CD4-positive, alpha-beta T cell treated with Interleukin-4 for 1 hour (primary cell): ENCODE results near the gene ADAP1.
"Not testable (repeated sequence)": the region's sequence is repeated elsewhere in the genome, so short reads cannot be mapped to it uniquely, and the experiment has no call there.

Source experiments
- DNase-seq, 2 donors: peaks; one replicate each; pipeline ENCODE4 v3.0.0-alpha.2; 2020 to 2022

ADAP1 gene

GRCh38 chr7:957418-958220 lies 3.1 kb upstream of the ADAP1 start:
- DNase-seq: peak in 1 of 2 donors; percentile 68

GRCh38 chr7:956031-956430 lies 1.6 kb upstream of the ADAP1 start:
- DNase-seq: no peak

GRCh38 chr7:953547-954327 lies 743 bp downstream of the ADAP1 start:
- peak in 1 of 2 donors; percentile 60 for DNase-seq

- no peak for DNase-seq
Observed at GRCh38 chr7:952548-953441, 1.7 kb downstream of the ADAP1 start.

GRCh38 chr7:951881-952547 lies 2.5 kb downstream of the ADAP1 start:
- no peak for DNase-seq

- DNase-seq: no peak
Observed at GRCh38 chr7:949021-949934, 5.2 kb downstream of the ADAP1 start.

- DNase-seq: no peak
Observed at GRCh38 chr7:947391-948210, 6.9 kb downstream of the ADAP1 start.

GRCh38 chr7:946256-946996 lies 8.1 kb downstream of the ADAP1 start:
- no peak for DNase-seq

- DNase-seq: no peak
Observed at GRCh38 chr7:945556-946255, 8.8 kb downstream of the ADAP1 start.

GRCh38 chr7:945147-945555 lies 9.3 kb downstream of the ADAP1 start:
- DNase-seq: no peak

GRCh38 chr7:944744-945143 lies 9.7 kb downstream of the ADAP1 start:
- DNase-seq: no peak

GRCh38 chr7:943793-944192 lies 10.7 kb downstream of the ADAP1 start:
- not testable (repeated sequence) for DNase-seq

- DNase-seq: no peak
Observed at GRCh38 chr7:940599-941408, 13.7 kb downstream of the ADAP1 start.

GRCh38 chr7:939843-940242 lies 14.6 kb downstream of the ADAP1 start:
- no peak for DNase-seq

GRCh38 chr7:938546-939185 lies 15.8 kb downstream of the ADAP1 start:
- DNase-seq: no peak

- DNase-seq: no peak
Observed at GRCh38 chr7:937856-938484, 16.5 kb downstream of the ADAP1 start.

- no peak for DNase-seq
Observed at GRCh38 chr7:936386-937054, 18.0 kb downstream of the ADAP1 start.
